A673 (cell line): ENCODE data around the gene HAS3. TPM values are rescaled to one million over a fixed set of nuclear protein-coding genes. Genes with fewer than 3 reads are reported as not detected.

Experiments
- BruUV-seq: library from RNA; stranded (reverse); fragments of 400-500 nt; replicated peaks from 2 replicates; lab custom pipeline; 2021; lab: Mats Ljungman, UMichigan
- CTCF ChIA-PET: fragments of 300-600 bp; sonication (Branson Sonifier 250); formaldehyde crosslinking; loops from one replicate; lab custom pipeline; 2022; ENCODE audit warnings: antibody characterized with exemption; lab: Charles Lee
- POLR2A ChIA-PET: fragments of 300-600 bp; sonication (Branson Sonifier 250); formaldehyde crosslinking; loops from one replicate; lab custom pipeline; 2022; ENCODE audit warnings: antibody characterized with exemption; ENCODE audit not compliant: low non-redundant PET; lab: Charles Lee
- DNase-seq: peaks from one replicate; pipeline ENCODE4 v3.0.0-alpha.2; 2015; ENCODE audit warnings: low spot score
- H3K27ac ChIP-seq: fragments of 200-600 bp; sonication (generic); 2 replicates; pipeline ENCODE4 v1.5.1; 2016; ENCODE audit warnings: mixed run types, low read depth, mild to moderate bottlenecking, mixed read lengths, antibody characterized with exemption, low read length; ENCODE audit not compliant: poor library complexity, severe bottlenecking
- H3K27me3 ChIP-seq: fragments of 200-600 bp; sonication (generic); replicated peaks from 2 replicates; pipeline ENCODE4 v1.6.1; 2017; ENCODE audit warnings: mixed run types, low read depth, mild to moderate bottlenecking, mixed read lengths, antibody characterized with exemption, low read length; ENCODE audit not compliant: insufficient read depth, poor library complexity
- H3K36me3 ChIP-seq: fragments of 200-600 bp; sonication (generic); 2 replicates; pipeline ENCODE4 v1.6.1; 2016; ENCODE audit warnings: mixed run types, mild to moderate bottlenecking, mixed read lengths, antibody characterized with exemption, low read length; ENCODE audit not compliant: insufficient read depth, poor library complexity, severe bottlenecking
- H3K4me1 ChIP-seq: fragments of 200-600 bp; sonication (generic); 2 replicates; pipeline ENCODE4 v1.6.1; 2017; ENCODE audit warnings: mixed run types, mild to moderate bottlenecking, mixed read lengths, antibody characterized with exemption, low read length; ENCODE audit not compliant: insufficient read depth, poor library complexity, severe bottlenecking
- H3K4me3 ChIP-seq: fragments of 200-600 bp; sonication (generic); 2 replicates; pipeline ENCODE4 v1.5.1; 2016; ENCODE audit warnings: low read depth, mixed run types, mild to moderate bottlenecking, mixed read lengths, low read length; ENCODE audit not compliant: poor library complexity, severe bottlenecking
- H3K9me3 ChIP-seq: fragments of 200-600 bp; sonication (generic); 2 replicates; pipeline ENCODE4 v1.6.1; 2016; ENCODE audit warnings: mixed run types, low read depth, mild to moderate bottlenecking, mixed read lengths, antibody characterized with exemption, low read length; ENCODE audit not compliant: poor library complexity, severe bottlenecking
- EZH2 ChIP-seq: fragments of 200-600 bp; sonication (generic); IDR thresholded peaks from 2 replicates; pipeline ENCODE4 v1.6.1; 2017; ENCODE audit warnings: borderline replicate concordance, low read depth, mild to moderate bottlenecking, mixed read lengths, antibody characterized with exemption, low read length; ENCODE audit not compliant: poor library complexity, severe bottlenecking
- intact Hi-C: fragments of 100-400 bp; cut with micrococcal nuclease; formaldehyde crosslinking; loops from one replicate; pipeline ENCODE4 v1.10.0; 2022; ENCODE audit not compliant: unreplicated experiment
- total RNA-seq: library from RNA; stranded (reverse); gene quantifications from 2 replicates; pipeline ENCODE4 v1.2.3, GENCODE V29; 2021
- TF ChIP-seq, protein P1 (sequence below): fragments of 300-800, 200-600 bp; sonication (generic); conservative IDR thresholded peaks from 2 replicates; pipeline ENCODE4 v1.5.1; 2017; ENCODE audit warnings: low read depth, mild to moderate bottlenecking, antibody characterized with exemption, low read length, moderate library complexity, mixed read lengths

The HAS3 gene
- total RNA-seq, 1 experiment from 2014 or later = 0.49 TPM

DNA sequence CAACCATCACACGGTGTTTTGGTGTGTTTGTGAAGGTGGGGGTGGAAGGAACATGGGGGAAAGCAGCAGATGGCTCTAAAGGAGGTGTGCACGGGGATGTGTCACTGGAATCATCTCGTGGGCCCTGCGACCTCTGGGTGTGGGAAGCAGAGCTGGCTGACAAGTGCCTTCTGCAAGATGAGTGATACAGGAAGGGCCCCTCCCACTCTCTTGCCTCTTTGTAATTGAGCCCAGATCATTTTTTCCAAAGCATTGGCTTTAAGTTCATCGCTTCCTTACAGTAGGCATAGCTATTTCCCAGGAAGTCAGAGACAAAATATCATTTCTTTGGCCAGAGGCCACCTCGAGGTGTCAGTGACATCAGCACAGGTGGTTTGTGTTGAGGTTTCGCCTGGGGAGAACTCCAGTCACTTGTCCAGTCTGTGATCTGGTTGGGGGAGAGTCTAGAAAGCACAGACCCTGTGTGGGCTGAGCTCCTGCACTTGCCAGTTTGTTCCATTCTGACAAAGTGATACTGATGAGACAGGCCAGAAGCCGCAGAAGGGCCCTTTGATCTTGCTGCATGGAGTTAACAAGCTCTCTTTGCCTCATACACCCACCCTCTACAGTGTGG, 60.9 kb downstream of the HAS3 start:
- H3K27me3 ChIP-seq = no peaks in the 10 kb centered on the region
- POLR2A ChIA-PET = interaction anchor here (0.5 kb wide), 1 partner anchor 1373 kb away, joined by 3 read pairs; no protein-coding TSS in a partner anchor
- no peak overlapping the region for H3K4me3 ChIP-seq
- CTCF ChIA-PET = interaction anchor here (0.6 kb wide), 1 partner anchor 26 kb away, joined by 4 read pairs; no protein-coding TSS in a partner anchor
- TF ChIP-seq EZH2 = no peak
- TF ChIP-seq, protein P1, sequence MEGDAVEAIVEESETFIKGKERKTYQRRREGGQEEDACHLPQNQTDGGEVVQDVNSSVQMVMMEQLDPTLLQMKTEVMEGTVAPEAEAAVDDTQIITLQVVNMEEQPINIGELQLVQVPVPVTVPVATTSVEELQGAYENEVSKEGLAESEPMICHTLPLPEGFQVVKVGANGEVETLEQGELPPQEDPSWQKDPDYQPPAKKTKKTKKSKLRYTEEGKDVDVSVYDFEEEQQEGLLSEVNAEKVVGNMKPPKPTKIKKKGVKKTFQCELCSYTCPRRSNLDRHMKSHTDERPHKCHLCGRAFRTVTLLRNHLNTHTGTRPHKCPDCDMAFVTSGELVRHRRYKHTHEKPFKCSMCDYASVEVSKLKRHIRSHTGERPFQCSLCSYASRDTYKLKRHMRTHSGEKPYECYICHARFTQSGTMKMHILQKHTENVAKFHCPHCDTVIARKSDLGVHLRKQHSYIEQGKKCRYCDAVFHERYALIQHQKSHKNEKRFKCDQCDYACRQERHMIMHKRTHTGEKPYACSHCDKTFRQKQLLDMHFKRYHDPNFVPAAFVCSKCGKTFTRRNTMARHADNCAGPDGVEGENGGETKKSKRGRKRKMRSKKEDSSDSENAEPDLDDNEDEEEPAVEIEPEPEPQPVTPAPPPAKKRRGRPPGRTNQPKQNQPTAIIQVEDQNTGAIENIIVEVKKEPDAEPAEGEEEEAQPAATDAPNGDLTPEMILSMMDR = no peak
- no peaks in the 10 kb centered on the region for H3K4me1 ChIP-seq
- BruUV-seq = no TSS peak
- intact Hi-C loops = no loop called here
- no peak for DNase-seq
- no peaks in the 10 kb centered on the region for H3K9me3 ChIP-seq
- peaks cover 77% of the 10 kb centered on the region for H3K36me3 ChIP-seq
- no peak overlapping the region for H3K27ac ChIP-seq

DNA sequence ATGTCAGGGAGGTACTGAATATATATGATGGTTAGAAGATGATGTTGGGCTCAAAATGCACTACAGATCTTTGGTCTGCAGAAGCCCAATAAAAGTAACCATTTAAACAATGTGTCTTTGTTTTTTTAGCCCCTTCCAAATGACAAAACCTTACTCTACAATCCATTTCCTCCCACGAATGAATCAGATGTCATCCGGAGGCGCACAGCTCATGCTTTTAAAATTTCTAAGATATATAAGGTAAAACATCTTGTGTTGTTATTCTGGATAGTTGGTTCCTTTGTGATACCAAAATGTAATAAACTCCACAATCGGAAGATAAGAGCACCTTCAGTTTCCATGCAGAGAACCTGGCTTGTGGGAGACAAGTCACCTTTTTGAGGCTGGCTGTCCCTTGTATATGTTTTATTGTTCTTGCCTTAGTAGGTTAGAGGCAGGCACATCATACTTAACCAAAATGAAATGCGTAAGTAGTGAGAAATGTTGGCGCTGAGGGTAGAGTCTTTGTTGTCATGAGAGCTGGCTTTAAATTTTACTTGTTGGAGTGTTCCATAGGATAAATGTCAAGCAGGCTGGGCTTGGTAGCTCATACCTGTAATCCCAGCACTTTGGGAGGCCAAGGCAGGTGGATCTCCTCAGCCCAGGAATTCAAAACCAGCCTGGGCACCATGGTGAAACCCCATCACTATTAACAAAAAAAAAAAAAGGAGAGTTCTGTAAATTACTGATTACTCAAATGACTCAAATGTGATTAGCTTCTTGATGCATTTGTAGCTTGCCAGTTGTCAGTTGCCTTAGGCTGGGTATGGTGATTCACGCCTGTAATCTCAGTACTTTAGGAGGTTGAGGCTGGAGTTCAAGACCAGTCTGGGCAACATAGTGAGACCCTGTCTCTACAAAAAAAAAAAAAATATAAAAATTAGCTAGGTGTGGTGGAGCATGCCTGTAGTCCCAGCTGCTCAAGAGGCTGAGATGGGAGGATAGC, 61.8 kb downstream of the HAS3 start:
- intact Hi-C loops = no loop called here
- no peak for DNase-seq
- BruUV-seq = no TSS peak
- ChIA-PET CTCF (interaction anchor here (0.6 kb wide), 1 partner anchor 27 kb away, joined by 4 read pairs; no protein-coding TSS in a partner anchor), POLR2A (interaction anchor here (0.5 kb wide), 2 partner anchors 266 to 1372 kb away, joined by 3 read pairs; no protein-coding TSS in a partner anchor)
- Histone ChIP-seq H3K4me1 (no peaks in the 10 kb centered on the region), H3K36me3 (peaks cover 70% of the 10 kb centered on the region), H3K27ac (no peak overlapping the region), H3K27me3 (no peaks in the 10 kb centered on the region), H3K9me3 (no peaks in the 10 kb centered on the region), H3K4me3 (no peak overlapping the region)
- TF ChIP-seq, protein P1 = no peak
- no peak for TF ChIP-seq EZH2

Other genes starting within 250 kb of the HAS3 start
- 113 and 121 TPM in 2 replicates for gene CHTF8, start 26.9 kb downstream of the HAS3 start, total RNA-seq
- 119 and 146 TPM in 2 replicates for gene UTP4, start 27.0 kb downstream of the HAS3 start, total RNA-seq
- 49.3 and 49.4 TPM in 2 replicates for gene SNTB2, start 81.5 kb downstream of the HAS3 start, total RNA-seq
- 48.7 and 50.4 TPM in 2 replicates for gene VPS4A, start 205.7 kb downstream of the HAS3 start, total RNA-seq
- gene PDF, start 224.9 kb downstream of the HAS3 start, total RNA-seq = 24.8 and 32.4 TPM in 2 replicates
- gene COG8, start 233.9 kb downstream of the HAS3 start, total RNA-seq = 47.6 and 52.4 TPM in 2 replicates
- gene NIP7, start 234.1 kb downstream of the HAS3 start, total RNA-seq = 55.1 and 66.4 TPM in 2 replicates
- gene TMED6, start 246.1 kb downstream of the HAS3 start, total RNA-seq = 1.8 TPM in 1 of 2 replicates, not detected in the other